ENCODE measurements around the gene FERMT2. TPM values are rescaled to one million over a fixed set of nuclear protein-coding genes. Genes with fewer than 3 reads are reported as not detected.

FERMT2 gene
- polyA plus RNA-seq, 1 donor (not counting 4 experiments of a cell fraction or from before 2014, with no cell fraction given), result 19.6 TPM

- Histone ChIP-seq H3K4me2 (ENCODE audit: control insufficient read depth, extremely low read depth, insufficient read depth, low read depth, low read length) (no peak overlapping the region), H3K79me2 (ENCODE audit: control insufficient read depth, insufficient read depth, low read length) (no peaks in the 10 kb centered on the region), H3K4me1 (ENCODE audit: control insufficient read depth, extremely low read depth, insufficient read depth, low read length) (peaks cover 3% of the 10 kb centered on the region), H3K27ac (ENCODE audit: control insufficient read depth, insufficient read depth, low read length) (no peak overlapping the region), H3K9ac (ENCODE audit: control insufficient read depth, extremely low read depth, insufficient read depth, low read length) (no peak overlapping the region), H3K9me1 (ENCODE audit: control insufficient read depth, extremely low read depth, insufficient read depth, low read length) (no peaks in the 10 kb centered on the region), H3K27me3 (ENCODE audit: control insufficient read depth, extremely low read depth, insufficient read depth, low read length) (no peaks in the 10 kb centered on the region), H3K4me3 (ENCODE audit: control insufficient read depth in 2 of 3, extremely low read depth in 1 of 3, insufficient read depth in 2 of 3, low read depth in 1 of 3, low read length in 3 of 3) (no peak overlapping the region), H4K20me1 (ENCODE audit: control insufficient read depth, extremely low read depth, insufficient read depth, low read length) (no peaks in the 10 kb centered on the region), H2AFZ (ENCODE audit: control insufficient read depth, low read length) (no peak overlapping the region), H3K36me3 (ENCODE audit: control insufficient read depth in 2 of 2, extremely low read depth in 1 of 2, insufficient read depth in 2 of 2, low read length in 2 of 2) (peaks cover 7% of the 10 kb centered on the region in 2 experiments), H3K9me3 (ENCODE audit: control insufficient read depth, low read depth, low read length) (no peaks in the 10 kb centered on the region)
- FAIRE-seq, result no peak
- DNase-seq (ENCODE audit: low read depth, low spot score), result no peak
- dilution Hi-C loops (cut with MboI; ENCODE audit: extremely low pct_ligation_motif_present, low sequenced_read_pairs), result no loop called here
- no peak for TF ChIP-seq CTCF (optimal IDR thresholded peaks at IDR 0.05 in 1 of 3, IDR thresholded peaks at IDR 0.05 in 1 of 3, conservative IDR thresholded peaks at IDR 0.05 in 1 of 3; ENCODE audit: extremely low read depth in 1 of 3, insufficient read depth in 2 of 3, low read length in 3 of 3)
- no peak for TF ChIP-seq EZH2 (IDR thresholded peaks at IDR 0.05; ENCODE audit: low read length)
Observed at GRCh38 chr14:52860209-52860608, 90.6 kb downstream of the FERMT2 start.

- Histone ChIP-seq H3K4me1 (ENCODE audit: control insufficient read depth, extremely low read depth, insufficient read depth, low read length) (no peaks in the 10 kb centered on the region), H3K9ac (ENCODE audit: control insufficient read depth, extremely low read depth, insufficient read depth, low read length) (no peak overlapping the region), H3K36me3 (ENCODE audit: control insufficient read depth in 2 of 2, extremely low read depth in 1 of 2, insufficient read depth in 2 of 2, low read length in 2 of 2) (peaks cover 5 to 7% of the 10 kb centered on the region in 2 experiments), H3K27ac (ENCODE audit: control insufficient read depth, insufficient read depth, low read length) (no peak overlapping the region), H4K20me1 (ENCODE audit: control insufficient read depth, extremely low read depth, insufficient read depth, low read length) (no peaks in the 10 kb centered on the region), H3K4me2 (ENCODE audit: control insufficient read depth, extremely low read depth, insufficient read depth, low read depth, low read length) (no peak overlapping the region), H3K9me1 (ENCODE audit: control insufficient read depth, extremely low read depth, insufficient read depth, low read length) (no peaks in the 10 kb centered on the region), H3K27me3 (ENCODE audit: control insufficient read depth, extremely low read depth, insufficient read depth, low read length) (no peaks in the 10 kb centered on the region), H3K79me2 (ENCODE audit: control insufficient read depth, insufficient read depth, low read length) (no peaks in the 10 kb centered on the region), H2AFZ (ENCODE audit: control insufficient read depth, low read length) (no peak overlapping the region), H3K4me3 (ENCODE audit: control insufficient read depth in 2 of 3, extremely low read depth in 1 of 3, insufficient read depth in 2 of 3, low read depth in 1 of 3, low read length in 3 of 3) (no peak overlapping the region), H3K9me3 (ENCODE audit: control insufficient read depth, low read depth, low read length) (no peaks in the 10 kb centered on the region)
- DNase-seq (ENCODE audit: low read depth, low spot score) (no peak), FAIRE-seq (no peak)
- TF ChIP-seq EZH2 (IDR thresholded peaks at IDR 0.05; ENCODE audit: low read length), result no peak
- no peak for TF ChIP-seq CTCF (optimal IDR thresholded peaks at IDR 0.05 in 1 of 3, IDR thresholded peaks at IDR 0.05 in 1 of 3, conservative IDR thresholded peaks at IDR 0.05 in 1 of 3; ENCODE audit: extremely low read depth in 1 of 3, insufficient read depth in 2 of 3, low read length in 3 of 3)
- dilution Hi-C loops (cut with MboI; ENCODE audit: extremely low pct_ligation_motif_present, low sequenced_read_pairs), result no loop called here
Observed at GRCh38 chr14:52856139-52856538, 94.7 kb downstream of the FERMT2 start.
